ENCODE measurements around the gene ANLN.
A peak's percentile ranks its signal among the peaks of the same experiment; 100 is the strongest.

Gene ANLN

GRCh38 chr7:36422072-36422471, 32.4 kb downstream of the ANLN start:
- H3K4me3 ChIP-seq (ENCODE audit: low read depth, low read length) = no peak overlapping the region
- DNase-seq (ENCODE audit: low read depth, low spot score) = no peak
- in situ Hi-C loops (cut with HindIII; ENCODE audit: low sequenced_read_pairs) = no loop called here
- no peak for TF ChIP-seq CTCF (IDR thresholded peaks at IDR 0.05; ENCODE audit: low read depth, low read length)

- TF ChIP-seq CTCF (IDR thresholded peaks at IDR 0.05; ENCODE audit: low read depth, low read length) = no peak
- no peak overlapping the region for H3K4me3 ChIP-seq (ENCODE audit: low read depth, low read length)
- no peak for DNase-seq (ENCODE audit: low read depth, low spot score)
- in situ Hi-C loops (cut with HindIII; ENCODE audit: low sequenced_read_pairs) = no loop called here
These were observed 34.0 kb downstream of the ANLN start for GRCh38 chr7:36423633-36424032.

GRCh38 chr7:36430186-36430585, 40.5 kb downstream of the ANLN start:
- TF ChIP-seq CTCF (IDR thresholded peaks at IDR 0.05; ENCODE audit: low read depth, low read length) = no peak
- in situ Hi-C loops (cut with HindIII; ENCODE audit: low sequenced_read_pairs) = no loop called here

GRCh38 chr7:36430881-36431280, 41.2 kb downstream of the ANLN start:
- no peak for DNase-seq (ENCODE audit: low read depth, low spot score)
- no peak for TF ChIP-seq CTCF (IDR thresholded peaks at IDR 0.05; ENCODE audit: low read depth, low read length)
- in situ Hi-C loops (cut with HindIII; ENCODE audit: low sequenced_read_pairs) = no loop called here
- no peak overlapping the region for H3K4me3 ChIP-seq (ENCODE audit: low read depth, low read length)

More at GRCh38 chr7:36430186-36430585, 40.5 kb downstream of the ANLN start:
- no peak overlapping the region for H3K4me3 ChIP-seq (ENCODE audit: low read depth, low read length)
- no peak for DNase-seq (ENCODE audit: low read depth, low spot score)

GRCh38 chr7:36438211-36438610, 48.5 kb downstream of the ANLN start:
- no peak for DNase-seq (ENCODE audit: low read depth, low spot score)

GRCh38 chr7:36439624-36440023, 50.0 kb downstream of the ANLN start:
- DNase-seq (ENCODE audit: low read depth, low spot score) = no peak
- no peak overlapping the region for H3K4me3 ChIP-seq (ENCODE audit: low read depth, low read length)
- TF ChIP-seq CTCF (IDR thresholded peaks at IDR 0.05; ENCODE audit: low read depth, low read length) = no peak
- in situ Hi-C loops (cut with HindIII; ENCODE audit: low sequenced_read_pairs) = no loop called here

More at GRCh38 chr7:36438211-36438610, 48.5 kb downstream of the ANLN start:
- no peak overlapping the region for H3K4me3 ChIP-seq (ENCODE audit: low read depth, low read length)
- in situ Hi-C loops (cut with HindIII; ENCODE audit: low sequenced_read_pairs) = no loop called here
- TF ChIP-seq CTCF (IDR thresholded peaks at IDR 0.05; ENCODE audit: low read depth, low read length) = no peak

- DNase-seq (ENCODE audit: low read depth, low spot score) = peak; percentile 52
- in situ Hi-C loops (cut with HindIII; ENCODE audit: low sequenced_read_pairs) = no loop called here
- H3K4me3 ChIP-seq (ENCODE audit: low read depth, low read length) = no peak overlapping the region
- TF ChIP-seq CTCF (IDR thresholded peaks at IDR 0.05; ENCODE audit: low read depth, low read length) = peak; percentile 43
These were observed 51.2 kb downstream of the ANLN start for GRCh38 chr7:36440880-36441279.
